ENCODE results near the gene SH2D3C.

- TF ChIP-seq CTCF (conservative IDR thresholded peaks at IDR 0.05 in 1 of 2, IDR thresholded peaks at IDR 0.05 in 1 of 2; ENCODE audit: extremely low read depth in 1 of 2, insufficient read depth in 1 of 2, low read depth in 1 of 2, low read length in 2 of 2) (no peak), EZH2 (IDR thresholded peaks at IDR 0.05; ENCODE audit: borderline replicate concordance, low read length) (no peak)
Observed at GRCh38 chr9:127729522-127730256, 48.8 kb downstream of the SH2D3C start.

All from mammary epithelial cell (primary cell).